Keratinocyte (primary cell): ENCODE data around the gene SETX. TPM values are rescaled to one million over a fixed set of nuclear protein-coding genes. Genes with fewer than 3 reads are reported as not detected.

Experiments used
- DNase-seq: peaks from one replicate; pipeline ENCODE4 v3.0.0-alpha.2; 2011; ENCODE audit warnings: low read depth, missing footprints, low spot score
- FAIRE-seq: peaks from 2 replicates; lab custom pipeline; 2011; peaks lifted over from hg19 to GRCh38; lab: Jason Lieb, UNC
- H2AFZ ChIP-seq: 2 replicates; pipeline ENCODE4 v1.6.0; 2012; ENCODE audit warnings: low read length, control low read depth, inconsistent platforms; ENCODE audit not compliant: control insufficient read depth
- H3K27ac ChIP-seq: 2 replicates; pipeline ENCODE4 v1.5.1; 2011; ENCODE audit warnings: low read length; ENCODE audit not compliant: control insufficient read depth, insufficient read depth
- H3K27me3 ChIP-seq: 3 replicates; pipeline ENCODE4 v1.6.0; 2011; ENCODE audit warnings: low read length; ENCODE audit not compliant: control insufficient read depth, insufficient read depth; ENCODE audit errors: extremely low read depth
- H3K36me3 ChIP-seq, 2 experiments: 2 replicates in 1 of 2; 3 replicates in 1 of 2; pipeline ENCODE4 v1.5.1; 2011; ENCODE audit warnings: low read length in 2 of 2, mild to moderate bottlenecking in 1 of 2; ENCODE audit not compliant: control insufficient read depth in 2 of 2, insufficient read depth in 2 of 2; ENCODE audit errors: extremely low read depth in 1 of 2
- H3K4me1 ChIP-seq: 3 replicates; pipeline ENCODE4 v1.5.1; 2011; ENCODE audit warnings: low read length; ENCODE audit not compliant: control insufficient read depth, insufficient read depth; ENCODE audit errors: extremely low read depth
- H3K4me2 ChIP-seq: 3 replicates; pipeline ENCODE4 v1.6.0; 2011; ENCODE audit warnings: low read depth, low read length; ENCODE audit not compliant: control insufficient read depth, insufficient read depth; ENCODE audit errors: extremely low read depth
- H3K4me3 ChIP-seq, 3 experiments: fragments of 200-600 bp in 1 of 3; sonication (generic) in 1 of 3; 2 replicates in 2 of 3; 3 replicates in 1 of 3; pipeline ENCODE4 v1.5.1; 2011 to 2016; ENCODE audit warnings: low read length in 3 of 3, mild to moderate bottlenecking in 3 of 3, control low read depth in 2 of 3, inconsistent platforms in 1 of 3, low read depth in 1 of 3, mixed read lengths in 1 of 3, mixed run types in 1 of 3, moderate library complexity in 1 of 3; ENCODE audit not compliant: control insufficient read depth in 2 of 3, insufficient read depth in 2 of 3; ENCODE audit errors: extremely low read depth in 1 of 3
- H3K79me2 ChIP-seq: 2 replicates; pipeline ENCODE4 v1.6.0; 2012; ENCODE audit warnings: low read length; ENCODE audit not compliant: control insufficient read depth, insufficient read depth
- H3K9ac ChIP-seq: 3 replicates; pipeline ENCODE4 v1.6.0; 2011; ENCODE audit warnings: low read length; ENCODE audit not compliant: control insufficient read depth, insufficient read depth; ENCODE audit errors: extremely low read depth
- H3K9me1 ChIP-seq: 3 replicates; pipeline ENCODE4 v1.6.0; 2011; ENCODE audit warnings: low read length; ENCODE audit not compliant: control insufficient read depth, insufficient read depth; ENCODE audit errors: extremely low read depth
- H3K9me3 ChIP-seq: 2 replicates; pipeline ENCODE4 v1.5.1; 2012; ENCODE audit warnings: low read depth, low read length; ENCODE audit not compliant: control insufficient read depth
- H4K20me1 ChIP-seq: 3 replicates; pipeline ENCODE4 v1.6.0; 2011; ENCODE audit warnings: low read length; ENCODE audit not compliant: control insufficient read depth, insufficient read depth; ENCODE audit errors: extremely low read depth
- CTCF ChIP-seq, 3 experiments: IDR thresholded peaks in 1 of 3; conservative IDR thresholded peaks in 1 of 3; optimal IDR thresholded peaks in 1 of 3; 2 replicates in 2 of 3; 3 replicates in 1 of 3; pipeline versions ENCODE3 to v1.5.1; 2011; ENCODE audit warnings: low read length in 3 of 3, mild to moderate bottlenecking in 3 of 3, moderate library complexity in 2 of 3, control low read depth in 1 of 3, inconsistent platforms in 1 of 3; ENCODE audit not compliant: insufficient read depth in 2 of 3; ENCODE audit errors: extremely low read depth in 1 of 3
- EZH2 ChIP-seq: IDR thresholded peaks from one replicate; pipeline ENCODE4 v1.6.1; 2012; ENCODE audit warnings: inconsistent platforms, mild to moderate bottlenecking, low read length, moderate library complexity
- dilution Hi-C: fragments of 300-500 bp; cut with MboI; formaldehyde crosslinking; loops from one replicate; pipeline ENCODE4 v1.7.0; 2020; ENCODE audit warnings: low sequenced_read_pairs; ENCODE audit not compliant: extremely low pct_ligation_motif_present
- polyA plus RNA-seq, 5 experiments: library from polyadenylated mRNA; depleted of rRNA in 3 of 5; stranded (reverse) in 3 of 5; stranded (forward) in 1 of 5; unstranded in 1 of 5; fragments of >200 nt; gene quantifications; 1 replicate in 1 of 5; 2 replicates in 3 of 5; 3 replicates in 1 of 5; pipeline versions ENCODE4 v1.2.1 to v1.2.3, GENCODE V29; 2011 to 2012; ENCODE audit warnings: missing spikeins in 2 of 5, low read depth in 1 of 5, low replicate concordance in 1 of 5

The SETX gene
- polyA plus RNA-seq, 1 donor (not counting 4 experiments of a cell fraction or from before 2014, with no cell fraction given), result 23.8 TPM

GRCh38 chr9:132401824-132402223, 47.0 kb upstream of the SETX start:
- H3K9me3 ChIP-seq, result no peaks in the 10 kb centered on the region
- DNase-seq (no peak), FAIRE-seq (no peak)
- H3K27me3 ChIP-seq, result no peaks in the 10 kb centered on the region
- no peak overlapping the region for H3K4me3 ChIP-seq
- peaks cover 14% of the 10 kb centered on the region for H3K79me2 ChIP-seq
- H3K4me2 ChIP-seq, result no peak overlapping the region
- dilution Hi-C loops, result no loop called here
- H2AFZ ChIP-seq, result no peak overlapping the region
- no peak overlapping the region for H3K27ac ChIP-seq
- H3K4me1 ChIP-seq, result peaks cover 6% of the 10 kb centered on the region
- peaks cover 4% of the 10 kb centered on the region for H4K20me1 ChIP-seq
- TF ChIP-seq CTCF (optimal IDR thresholded peaks at IDR 0.05 in 1 of 3, IDR thresholded peaks at IDR 0.05 in 1 of 3, conservative IDR thresholded peaks at IDR 0.05 in 1 of 3; ENCODE audit: extremely low read depth in 1 of 3, insufficient read depth in 2 of 3, low read length in 3 of 3), result no peak
- no peak for TF ChIP-seq EZH2
- peaks cover 10 to 30% of the 10 kb centered on the region in 2 experiments for H3K36me3 ChIP-seq
- no peak overlapping the region for H3K9ac ChIP-seq
- no peaks in the 10 kb centered on the region for H3K9me1 ChIP-seq

GRCh38 chr9:132395560-132395959, 40.8 kb upstream of the SETX start:
- no peak overlapping the region for H2AFZ ChIP-seq
- no peak overlapping the region for H3K27ac ChIP-seq
- dilution Hi-C loops, result no loop called here
- no peaks in the 10 kb centered on the region for H3K9me1 ChIP-seq
- H3K4me3 ChIP-seq, result no peak overlapping the region
- no peaks in the 10 kb centered on the region for H3K9me3 ChIP-seq
- no peak for DNase-seq
- H3K79me2 ChIP-seq, result no peaks in the 10 kb centered on the region
- no peaks in the 10 kb centered on the region for H3K4me1 ChIP-seq
- no peak overlapping the region for H3K4me2 ChIP-seq
- no peaks in the 10 kb centered on the region for H3K27me3 ChIP-seq
- TF ChIP-seq CTCF (optimal IDR thresholded peaks at IDR 0.05 in 1 of 3, IDR thresholded peaks at IDR 0.05 in 1 of 3, conservative IDR thresholded peaks at IDR 0.05 in 1 of 3; ENCODE audit: extremely low read depth in 1 of 3, insufficient read depth in 2 of 3, low read length in 3 of 3), result no peak
- TF ChIP-seq EZH2, result no peak
- FAIRE-seq, result no peak
- H3K36me3 ChIP-seq, result peaks cover 28 to 29% of the 10 kb centered on the region in 2 experiments
- no peak overlapping the region for H3K9ac ChIP-seq
- H4K20me1 ChIP-seq, result no peaks in the 10 kb centered on the region
